Heart right ventricle (tissue), 16 donors: ENCODE measurements around the gene VPS9D1. TPM values are rescaled to one million over a fixed set of nuclear protein-coding genes. Genes with fewer than 3 reads are reported as not detected.

Experiments
- ATAC-seq, 8 donors: fragments of 200-7000 bp; cut with Tn5 transposase; one replicate each; pipeline ENCODE4 v1.9.1; 2020; ENCODE audit warnings: mild to moderate bottlenecking in 8 of 8, moderate library complexity in 8 of 8, moderate number of reproducible peaks in 1 of 8
- DNase-seq, 2 donors: peaks; one replicate each; pipeline ENCODE4 v3.0.0-alpha.2; 2020
- H3K27ac ChIP-seq, 10 donors: fragments of 200-600 bp; sonication (generic) in 2 of 10; one replicate each; pipeline versions ENCODE4 v1.5.0 to v1.8.0; 2020 to 2022; ENCODE audit warnings: mild to moderate bottlenecking in 3 of 10
- H3K27me3 ChIP-seq, 7 donors: fragments of 200-600 bp; one replicate each; pipeline ENCODE4 v1.8.0; 2021 to 2022; ENCODE audit warnings: mild to moderate bottlenecking in 2 of 7
- H3K36me3 ChIP-seq, 9 donors: fragments of 200-600 bp; sonication (generic) in 1 of 9; one replicate each; pipeline versions ENCODE4 v1.5.0 to v1.8.0; 2020 to 2022; ENCODE audit warnings: mild to moderate bottlenecking in 2 of 9
- H3K4me1 ChIP-seq, 9 donors: fragments of 200-600 bp; sonication (generic) in 1 of 9; one replicate each; pipeline versions ENCODE4 v1.5.0 to v1.8.0; 2020 to 2022; ENCODE audit warnings: mild to moderate bottlenecking in 4 of 9
- H3K4me3 ChIP-seq, 10 donors: fragments of 200-600 bp; sonication (generic) in 2 of 10; one replicate each; pipeline versions ENCODE4 v1.5.0 to v1.8.0; 2020 to 2022; ENCODE audit warnings: mild to moderate bottlenecking in 7 of 10, moderate library complexity in 2 of 10
- H3K9me3 ChIP-seq, 11 donors: fragments of 200-600 bp in 10 of 11; sonication (generic) in 2 of 11; one replicate each; pipeline versions ENCODE4 v1.5.0 to v1.8.0; 2013 to 2022; ENCODE audit warnings: mild to moderate bottlenecking in 2 of 11, control low read depth in 1 of 11, moderate library complexity in 1 of 11
- WGBS, 2 donors: extraction: QIAGEN DNeasy Blood & Tissue Kit; methylation state at CpG; one replicate each; pipeline ENCODE4 v1.1.7; 2013; ENCODE audit warnings: inconsistent platforms in 1 of 2; 5-methylcytosine and 5-hydroxymethylcytosine counted together
- intact Hi-C, 10 donors: fragments of 100-400 bp; cut with DNase I; formaldehyde crosslinking; loops; one replicate each; pipeline versions ENCODE4 v1.11.1 to v1.14.2; 2022
- polyA plus RNA-seq, 2 donors: library from polyadenylated mRNA; stranded (reverse); fragments of 200-250 nt; gene quantifications; one replicate each; pipeline ENCODE4 v1.2.3, GENCODE V29; 2013
- total RNA-seq, 10 donors: library from RNA; stranded (reverse); fragmentation: NEBNext Ultra II Directional in 3 of 10; extraction: Animal tissue kit (Norgen Biotek cat#: 25700) in 3 of 10; gene quantifications; one replicate each; pipeline versions ENCODE4 v1.2.1 to v1.2.4, GENCODE V29; 2021 to 2023
- TF ChIP-seq, protein P1 (sequence below), 9 donors: fragments of 200-600 bp; sonication (generic) in 2 of 9; IDR thresholded peaks; one replicate each; pipeline versions ENCODE4 v1.5.0 to v1.8.0; 2021 to 2022; ENCODE audit warnings: antibody characterized with exemption in 9 of 9, mild to moderate bottlenecking in 5 of 9, moderate library complexity in 1 of 9
- donor health status: Arrhythmogenic right ventricular cardiomyopathy.
- donor health status: ischemic (EF 13 %, LVEDD 7.1; RV severe dilation, severe dysfunction).
- donor health status: healthy with polysubstance abuse.
- donor health status: DM: no; HTN: yes; CAD: no.
- donor health status: DM: no; HTN: no; CAD: no.
- donor health status: ischemic (EF 25% LVEDD 6.9; RV normal size, moderate dysfunction).
- donor health status: ischemic (EF 25% LVEDD 5.7; RV mildly dilated, moderate dysfunction).
- donor health status: healthy.
- donor health status: DM: yes; HTN: yes; CAD: no.
- donor health status: Ischemic cardiomyopathy.
- donor health status: ischemic (EF 35%, LVEDD 5.7; RV mildly dilated, moderate dysfunction).
- donor health status: nonischemic (EF 11% LVEDD 7.7; RV severe dilation, severe dysfunction).
- donor health status: DM: yes; HTN: yes; CAD: no.
- donor health status: PGD.
- donor health status: ischemic (EF 29% LVEDD 5.4; RV normal size, mild dysfunction).
- donor health status: nonischemic (EF 23%, LVEDD 6.1; RV moderate dilation, normal function).

VPS9D1 gene
- total and polyA plus RNA-seq, 12 donors = 7.0 to 41.0 (median 11.8) TPM

DNA sequence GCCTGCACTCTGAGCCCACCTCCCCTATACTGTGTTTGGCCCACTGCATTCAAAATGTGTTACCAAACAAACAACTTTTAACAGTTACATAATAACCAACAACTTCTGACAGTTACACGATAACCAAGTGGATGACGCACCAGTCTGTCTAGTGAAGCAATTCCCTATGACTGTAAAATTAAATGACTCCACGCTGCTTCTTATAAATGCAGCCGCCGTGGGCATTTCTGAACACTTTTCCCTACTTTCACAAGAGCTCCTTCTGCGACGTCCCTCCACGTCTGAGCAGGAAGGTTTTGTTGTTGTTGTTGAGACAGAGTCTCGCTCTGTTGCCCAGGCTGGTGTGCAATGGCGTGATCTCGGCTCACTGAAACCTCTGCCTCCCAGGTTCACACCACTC is 28.2 kb upstream of the VPS9D1 start:
- Histone ChIP-seq H3K27me3 (no peaks in the 10 kb centered on the region), H3K4me1 (peaks cover 0 to 4% (median 0%) of the 10 kb centered on the region in 9 donors), H3K4me3 (no peak overlapping the region), H3K27ac (no peak overlapping the region), H3K36me3 (peaks cover 0 to 50% (median 0%) of the 10 kb centered on the region in 9 donors), H3K9me3 (no peaks in the 10 kb centered on the region)
- intact Hi-C loops = loop anchor here in 1 of 10 donors (5.0 kb wide), 1 partner anchor 922 kb away; no protein-coding TSS in a partner anchor
- 96 to 97% methylated on average over 11 of the region's 11 CpGs for WGBS, 2 donors
- no peak for ATAC-seq
- TF ChIP-seq, protein P1, sequence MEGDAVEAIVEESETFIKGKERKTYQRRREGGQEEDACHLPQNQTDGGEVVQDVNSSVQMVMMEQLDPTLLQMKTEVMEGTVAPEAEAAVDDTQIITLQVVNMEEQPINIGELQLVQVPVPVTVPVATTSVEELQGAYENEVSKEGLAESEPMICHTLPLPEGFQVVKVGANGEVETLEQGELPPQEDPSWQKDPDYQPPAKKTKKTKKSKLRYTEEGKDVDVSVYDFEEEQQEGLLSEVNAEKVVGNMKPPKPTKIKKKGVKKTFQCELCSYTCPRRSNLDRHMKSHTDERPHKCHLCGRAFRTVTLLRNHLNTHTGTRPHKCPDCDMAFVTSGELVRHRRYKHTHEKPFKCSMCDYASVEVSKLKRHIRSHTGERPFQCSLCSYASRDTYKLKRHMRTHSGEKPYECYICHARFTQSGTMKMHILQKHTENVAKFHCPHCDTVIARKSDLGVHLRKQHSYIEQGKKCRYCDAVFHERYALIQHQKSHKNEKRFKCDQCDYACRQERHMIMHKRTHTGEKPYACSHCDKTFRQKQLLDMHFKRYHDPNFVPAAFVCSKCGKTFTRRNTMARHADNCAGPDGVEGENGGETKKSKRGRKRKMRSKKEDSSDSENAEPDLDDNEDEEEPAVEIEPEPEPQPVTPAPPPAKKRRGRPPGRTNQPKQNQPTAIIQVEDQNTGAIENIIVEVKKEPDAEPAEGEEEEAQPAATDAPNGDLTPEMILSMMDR (IDR thresholded peaks at IDR 0.05) = no peak
- DNase-seq = no peak

DNA sequence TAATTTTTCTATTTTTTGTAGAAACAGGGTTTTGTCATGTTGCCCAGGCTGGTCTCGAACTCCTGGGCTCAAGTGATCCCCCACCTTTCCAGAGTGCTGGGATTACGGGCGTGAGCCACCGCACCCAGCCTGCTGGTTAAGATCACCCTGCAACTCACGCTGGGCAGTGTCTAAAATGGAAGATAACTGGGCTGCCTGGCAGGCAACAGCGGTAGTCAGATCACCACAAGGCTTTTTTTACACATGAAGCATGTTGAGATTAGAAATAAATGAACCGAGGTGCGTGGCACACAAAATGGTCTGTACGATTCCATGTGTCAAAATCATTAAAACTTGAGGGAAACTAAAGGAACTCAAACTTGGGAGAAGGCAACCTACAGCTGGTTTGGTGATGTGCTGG is 27.4 kb upstream of the VPS9D1 start:
- H3K27ac ChIP-seq = no peak overlapping the region
- TF ChIP-seq, protein P1 (IDR thresholded peaks at IDR 0.05) = no peak
- no peak overlapping the region for H3K4me3 ChIP-seq
- H3K36me3 ChIP-seq = peaks cover 0 to 52% (median 0%) of the 10 kb centered on the region in 9 donors
- WGBS, 2 donors = 82 to 86% methylated on average over 9 of the region's 9 CpGs
- DNase-seq = no peak
- no peaks in the 10 kb centered on the region for H3K27me3 ChIP-seq
- peaks cover 0 to 4% (median 0%) of the 10 kb centered on the region in 9 donors for H3K4me1 ChIP-seq
- H3K9me3 ChIP-seq = no peaks in the 10 kb centered on the region
- intact Hi-C loops = loop anchor here in 1 of 10 donors (5.0 kb wide), 1 partner anchor 921 kb away; no protein-coding TSS in a partner anchor
- ATAC-seq = peak in 1 of 8 donors; percentile 36

DNA sequence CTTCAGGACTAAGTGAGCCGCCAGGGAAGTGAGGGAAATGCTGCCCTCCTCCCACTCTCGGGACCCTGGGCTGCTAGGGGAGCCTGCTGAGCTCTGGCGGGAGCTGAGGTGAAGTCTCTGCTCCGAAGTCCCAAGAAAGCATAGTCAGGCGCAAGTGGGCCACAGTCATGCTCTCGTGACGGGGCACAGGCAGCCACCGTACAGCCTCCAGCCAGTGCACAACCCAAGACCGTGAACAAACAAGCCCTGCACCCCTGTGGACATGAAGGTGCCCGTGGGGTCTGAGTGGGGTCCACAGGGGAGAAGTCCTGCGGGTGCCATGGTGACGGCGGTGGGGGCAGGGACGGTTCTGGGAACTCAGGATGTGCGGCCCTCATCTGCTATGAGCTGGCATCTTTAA is 25.3 kb upstream of the VPS9D1 start:
- H3K27me3 ChIP-seq = no peaks in the 10 kb centered on the region
- 92% methylated on average over 15 of the region's 15 CpGs for WGBS, 2 donors
- no peak overlapping the region for H3K4me3 ChIP-seq
- peaks cover 0 to 53% (median 0%) of the 10 kb centered on the region in 9 donors for H3K36me3 ChIP-seq
- peaks cover 0 to 4% (median 0%) of the 10 kb centered on the region in 9 donors for H3K4me1 ChIP-seq
- ATAC-seq (no peak), DNase-seq (no peak)
- no peaks in the 10 kb centered on the region for H3K9me3 ChIP-seq
- TF ChIP-seq, protein P1 (IDR thresholded peaks at IDR 0.05) = no peak
- H3K27ac ChIP-seq = no peak overlapping the region
- intact Hi-C loops = loop anchor here in 1 of 10 donors (2.0 to 5.0 kb wide), 2 partner anchors 107 to 919 kb away; no protein-coding TSS in a partner anchor

DNA sequence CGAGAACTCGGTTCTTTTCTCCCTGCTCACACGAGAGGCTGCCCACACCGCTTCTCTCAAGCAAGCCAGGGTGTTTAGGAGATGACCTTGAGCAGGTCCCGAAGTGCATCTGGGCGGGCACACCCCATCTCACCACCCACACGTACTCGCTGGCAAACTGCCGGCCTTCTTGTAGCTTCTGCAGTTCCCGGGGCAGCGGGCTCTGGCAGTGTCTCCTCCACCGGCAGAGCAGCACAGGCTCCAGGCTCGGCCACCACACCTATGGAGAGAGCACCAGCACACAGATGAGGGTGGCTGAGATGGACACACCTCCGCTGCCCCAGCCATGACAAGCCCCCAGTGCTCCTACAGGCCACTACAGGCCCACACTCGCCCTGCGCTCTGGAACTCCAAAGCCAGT is 24.1 kb upstream of the VPS9D1 start:
- H3K27ac ChIP-seq = no peak overlapping the region
- peaks cover 0 to 64% (median 10%) of the 10 kb centered on the region in 9 donors for H3K36me3 ChIP-seq
- no peaks in the 10 kb centered on the region for H3K9me3 ChIP-seq
- H3K27me3 ChIP-seq = no peaks in the 10 kb centered on the region
- intact Hi-C loops = loop anchor here in 1 of 10 donors (5.0 kb wide), 1 partner anchor 918 kb away; no protein-coding TSS in a partner anchor
- ATAC-seq (peak in 6 of 8 donors; percentile 15 to 58 (median 26)), DNase-seq (peak; percentile 39 to 48)
- WGBS, 2 donors = 68 to 73% methylated on average over 16 of the region's 16 CpGs
- no peak overlapping the region for H3K4me3 ChIP-seq
- TF ChIP-seq, protein P1 (IDR thresholded peaks at IDR 0.05) = no peak
- H3K4me1 ChIP-seq = peaks cover 0 to 3% (median 0%) of the 10 kb centered on the region in 9 donors
